AG20443 (cell line): ENCODE data around the gene CCDC59.
"Not testable (repeated sequence)": the region's sequence is repeated elsewhere in the genome, so short reads cannot be mapped to it uniquely, and the experiment has no call there.

Source experiments
- DNase-seq: peaks from one replicate; pipeline ENCODE4 v3.0.0; 2012; ENCODE audit warnings: low spot score, mixed read lengths

CCDC59 gene, protein sequence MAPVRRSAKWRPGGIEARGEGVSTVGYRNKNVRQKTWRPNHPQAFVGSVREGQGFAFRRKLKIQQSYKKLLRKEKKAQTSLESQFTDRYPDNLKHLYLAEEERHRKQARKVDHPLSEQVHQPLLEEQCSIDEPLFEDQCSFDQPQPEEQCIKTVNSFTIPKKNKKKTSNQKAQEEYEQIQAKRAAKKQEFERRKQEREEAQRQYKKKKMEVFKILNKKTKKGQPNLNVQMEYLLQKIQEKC

DNA sequence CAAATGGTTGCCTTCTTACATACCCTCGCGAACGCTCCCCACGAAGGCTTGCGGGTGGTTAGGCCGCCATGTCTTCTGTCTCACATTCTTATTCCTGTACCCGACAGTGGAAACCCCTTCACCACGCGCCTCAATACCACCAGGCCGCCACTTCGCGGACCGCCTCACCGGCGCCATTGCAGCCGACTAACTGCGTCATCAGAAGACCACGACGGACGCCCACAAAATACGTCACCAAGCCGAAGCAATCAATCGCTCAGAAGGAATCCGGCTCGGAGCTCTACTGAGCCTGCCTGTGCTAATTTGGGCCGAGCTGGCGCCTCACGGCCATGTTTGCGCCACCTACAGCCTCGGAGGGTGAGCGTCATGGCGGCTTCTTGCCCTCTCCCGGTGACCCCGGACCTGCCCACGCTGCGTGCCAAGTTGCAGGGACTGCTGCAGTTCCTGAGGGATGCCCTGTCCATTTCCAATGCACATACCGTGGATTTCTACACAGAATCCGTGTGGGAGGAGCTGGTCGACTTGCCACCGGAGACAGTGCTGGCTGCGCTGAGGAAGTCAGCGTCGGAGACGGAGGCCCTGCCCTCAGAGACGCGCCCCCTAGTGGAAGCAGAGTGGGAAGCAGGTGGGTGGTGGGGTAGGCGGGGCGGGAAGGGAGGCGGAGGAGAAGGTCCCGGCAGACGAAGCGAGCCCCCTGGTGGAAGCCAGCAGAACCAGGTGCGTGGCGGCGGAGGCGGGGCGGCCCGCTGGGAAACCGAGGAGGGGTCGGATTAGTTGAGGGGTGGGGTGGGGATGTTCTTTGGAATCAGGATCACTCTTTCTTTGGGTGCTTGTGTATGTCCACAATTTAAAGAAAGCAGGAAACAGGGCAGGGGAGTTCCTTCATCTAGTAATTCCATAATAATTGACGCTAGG lies at the start of gene CCDC59, which contains the start of gene METTL25:
TSS of gene CCDC59 (minus strand) at position 188 of the 915 bp plus-strand sequence. CDS start at position 177, 11 bp downstream.
TSS of gene METTL25 (plus strand) at position 330 of the 915 bp plus-strand sequence. CDS start at position 367, 37 bp downstream.
- peak; percentile 95 for DNase-seq

DNA sequence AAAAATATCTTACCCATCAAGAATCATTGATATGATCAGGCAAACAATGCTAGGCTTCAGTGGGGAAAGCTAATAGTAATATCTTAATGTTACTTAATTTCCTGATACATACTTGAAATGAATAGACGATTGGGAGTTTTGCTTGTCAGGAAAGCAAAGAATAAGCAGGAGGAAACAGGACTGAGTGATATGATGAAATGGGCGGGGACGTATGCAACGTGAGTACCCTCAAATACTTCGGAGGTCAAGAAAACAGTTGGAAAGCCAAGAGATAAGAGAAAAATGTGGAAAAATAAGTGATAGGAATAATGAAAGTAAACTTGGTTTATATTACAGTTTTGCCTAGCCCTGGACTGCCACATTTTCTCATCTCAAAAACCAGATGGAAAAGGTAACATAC lies 49.3 kb upstream of the CCDC59 start:
- DNase-seq, result no peak

DNA sequence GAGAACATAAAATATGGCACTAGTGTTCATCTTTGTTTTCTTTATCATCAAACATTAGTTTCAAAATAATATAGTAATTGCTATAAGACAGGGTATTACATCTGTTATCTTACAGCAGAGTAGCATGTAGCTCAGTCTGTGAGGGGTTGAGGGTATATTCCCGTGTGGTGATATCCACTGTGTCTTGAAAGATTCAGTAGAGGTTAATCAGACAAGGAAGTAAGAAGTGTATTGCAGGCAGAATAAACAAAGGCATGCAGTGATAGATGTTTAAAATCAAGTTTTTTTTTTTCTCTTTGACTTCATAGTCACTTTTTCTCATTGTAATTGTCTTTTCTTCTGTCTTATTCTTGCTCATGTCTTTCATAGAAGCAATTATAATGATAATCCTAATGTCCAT lies 48.5 kb upstream of the CCDC59 start:
- no peak for DNase-seq

DNA sequence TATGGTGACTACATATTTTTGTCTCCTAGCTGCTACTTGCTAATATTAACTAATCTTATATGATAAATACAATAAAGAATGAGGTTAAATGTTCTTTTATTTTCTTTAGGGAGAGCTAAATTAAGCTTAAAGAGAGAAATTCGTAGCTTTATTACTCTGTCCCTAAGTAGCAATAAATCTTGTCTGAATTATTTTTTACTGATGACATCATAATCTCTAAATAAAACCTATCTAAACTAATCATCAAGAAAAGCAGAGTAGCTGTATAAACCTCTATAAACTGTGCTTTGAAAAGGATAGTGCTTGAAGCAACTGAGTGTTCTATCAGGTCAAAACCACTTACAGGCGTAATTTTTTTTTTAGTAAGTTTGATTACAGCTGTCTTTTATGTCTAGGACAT lies 42.6 kb upstream of the CCDC59 start:
- DNase-seq, result no peak

DNA sequence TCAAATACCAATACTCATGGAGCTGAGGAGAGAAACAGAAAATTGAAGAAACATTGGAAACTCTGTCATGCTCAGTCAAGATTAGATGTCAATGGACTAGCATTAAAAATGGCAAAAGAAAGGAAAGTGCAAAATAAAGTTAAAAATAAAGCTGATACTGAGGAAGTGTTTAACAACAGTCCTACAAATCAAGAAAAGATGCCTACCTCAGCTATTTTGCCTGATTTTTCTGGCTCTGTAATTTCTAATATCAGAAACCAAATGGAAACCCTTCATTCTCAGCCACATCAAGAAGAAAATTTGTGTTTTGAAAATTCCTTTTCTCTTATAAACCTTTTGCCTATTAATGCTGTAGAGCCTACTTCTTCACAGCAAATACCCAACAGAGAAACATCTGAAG lies 40.7 kb upstream of the CCDC59 start:
- no peak for DNase-seq

DNA sequence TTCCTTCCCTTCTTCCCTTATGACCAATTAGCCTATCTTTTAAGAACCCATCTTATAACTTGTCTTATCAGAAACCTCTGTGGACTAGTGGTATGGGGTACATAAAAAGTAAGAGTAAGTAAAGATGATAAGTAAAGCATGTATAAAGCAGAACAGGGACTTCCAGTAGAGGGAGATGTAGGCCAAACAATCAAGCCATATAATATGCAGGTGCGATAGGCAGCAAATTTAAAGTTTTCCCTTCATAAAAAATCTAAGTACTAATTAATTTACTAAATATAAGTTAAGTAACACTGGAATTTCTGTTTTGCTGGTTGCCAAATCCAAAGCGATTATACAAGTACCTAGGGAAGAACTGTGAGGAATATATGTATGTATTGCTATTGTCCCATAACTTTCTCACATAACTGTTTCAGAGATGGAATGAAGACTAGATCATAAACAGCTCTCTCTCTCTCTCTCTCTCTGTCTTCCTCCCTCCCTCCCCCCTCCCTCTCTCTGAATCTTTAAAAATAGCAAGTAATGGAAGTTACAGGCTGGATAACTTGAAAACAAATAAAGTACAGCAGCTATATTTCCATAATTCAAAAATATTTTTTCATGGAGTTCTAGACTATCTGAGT lies 25.9 kb upstream of the CCDC59 start:
- peak; percentile 11 for DNase-seq

DNA sequence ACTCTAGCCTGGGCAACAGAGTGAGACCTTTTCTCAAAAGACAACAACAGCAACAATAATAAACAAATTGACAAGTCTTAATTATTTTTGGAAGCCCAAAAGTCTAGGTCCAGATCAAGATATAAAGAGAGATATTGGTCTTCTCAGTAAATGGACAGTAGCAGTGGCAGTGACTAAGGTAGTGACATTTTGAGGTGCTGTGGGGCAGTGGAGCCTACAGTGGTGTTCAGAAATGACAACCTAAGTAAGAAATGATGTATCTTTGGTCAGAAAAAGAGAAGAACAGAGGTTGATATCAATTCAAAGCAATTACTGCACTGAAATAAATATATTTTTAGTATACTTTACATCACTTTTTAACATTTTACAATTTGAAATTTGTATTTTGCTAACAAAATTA lies 20.8 kb upstream of the CCDC59 start:
- no peak for DNase-seq

DNA sequence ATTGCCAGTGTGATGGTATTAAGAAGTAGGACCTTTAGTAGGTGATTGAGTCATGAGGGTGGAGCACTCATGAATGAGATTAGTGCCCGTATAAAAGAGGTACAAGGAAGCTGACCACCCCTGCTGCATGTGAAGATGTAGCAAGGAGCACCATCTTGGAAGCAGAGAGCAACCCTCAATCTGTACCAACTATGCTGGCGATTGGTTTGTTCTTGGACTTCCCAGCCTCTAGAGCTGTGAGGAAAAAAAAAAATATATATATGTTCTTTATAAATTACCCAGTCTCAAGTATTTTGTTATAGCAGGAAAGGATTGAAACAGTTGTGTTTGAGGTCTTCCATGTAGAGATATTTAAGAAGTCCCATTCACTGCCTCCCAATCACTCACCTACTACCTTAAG lies 17.0 kb upstream of the CCDC59 start:
- DNase-seq, result no peak

DNA sequence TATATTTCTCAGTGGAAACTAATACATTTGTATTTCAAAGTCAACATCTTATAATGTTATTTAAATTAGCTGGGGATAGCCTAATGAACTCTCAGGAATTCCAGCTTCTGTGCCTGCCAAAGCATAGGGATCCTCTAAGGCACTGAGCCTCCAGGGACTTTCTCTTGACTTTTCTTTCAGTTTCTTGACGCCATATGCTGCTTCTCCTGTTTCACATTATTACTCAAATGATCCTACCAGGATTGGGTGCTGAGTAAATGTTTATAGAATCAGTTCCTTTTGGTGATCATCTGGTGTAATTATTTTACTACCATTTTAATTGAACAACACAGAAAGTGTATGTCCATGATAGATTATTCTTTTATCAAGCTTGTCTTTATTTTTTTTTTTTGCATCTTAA lies 8.0 kb upstream of the CCDC59 start:
- no peak for DNase-seq

DNA sequence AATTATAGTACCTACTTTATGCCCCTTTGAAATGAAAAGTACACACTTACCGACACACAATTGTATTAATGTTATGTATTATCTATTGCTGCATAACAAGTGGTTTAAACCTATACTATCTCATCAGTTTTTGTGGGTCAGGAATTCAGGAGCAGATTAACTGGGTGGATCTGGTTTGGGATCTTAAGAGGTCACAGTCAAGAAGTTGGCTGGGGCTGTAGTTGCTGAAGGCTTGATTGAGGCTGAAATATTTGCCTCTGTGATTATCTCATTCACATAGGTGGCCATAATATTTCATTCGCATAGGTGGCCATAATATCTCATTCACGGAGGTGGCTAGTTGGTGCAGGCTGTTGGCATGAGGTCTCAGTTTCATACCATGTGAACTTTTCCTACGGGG lies 5.8 kb upstream of the CCDC59 start:
- DNase-seq, result no peak

DNA sequence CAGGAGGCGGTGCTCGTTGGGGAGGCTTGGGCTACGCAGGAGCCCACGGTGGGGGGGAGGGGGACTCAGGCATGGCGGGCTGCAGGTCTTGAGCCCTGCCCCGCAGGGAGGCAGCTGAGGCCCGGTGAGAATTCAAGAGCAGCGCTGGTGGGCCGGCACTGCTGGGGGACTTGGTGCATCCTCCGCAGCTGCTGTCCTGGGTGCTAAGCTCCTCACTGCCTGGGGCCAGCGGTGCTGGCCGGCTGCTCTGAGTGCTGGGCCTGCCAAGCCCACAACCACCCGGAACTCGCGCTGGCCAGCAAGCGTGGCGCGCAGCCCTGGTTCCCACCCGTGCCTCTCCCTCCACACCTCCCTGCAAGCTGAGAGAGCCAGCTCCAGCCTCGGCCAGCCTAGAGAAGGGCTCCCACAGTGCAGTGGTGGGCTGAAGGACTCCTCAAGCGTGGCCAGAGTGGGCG lies 3.3 kb upstream of the CCDC59 start:
- no peak for DNase-seq

DNA sequence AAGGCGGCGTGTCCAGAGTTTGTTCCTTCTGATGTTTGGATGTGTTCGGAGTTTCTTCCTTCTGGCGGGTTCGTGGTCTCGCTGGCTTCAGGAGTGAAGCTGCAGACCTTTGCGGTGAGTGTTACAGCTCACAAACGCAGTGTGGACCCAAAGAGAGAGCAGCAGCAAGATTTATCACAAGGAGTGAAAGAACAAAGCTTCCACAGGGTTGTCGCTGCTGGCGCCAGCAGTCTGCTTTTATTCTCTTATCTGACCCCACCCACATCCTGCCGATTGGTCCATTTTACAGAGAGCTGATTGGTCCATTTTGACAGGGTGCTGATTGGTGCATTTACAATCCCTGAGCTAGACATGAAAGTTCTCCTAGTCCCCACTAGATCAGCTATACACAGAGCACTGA lies 2.6 kb upstream of the CCDC59 start:
- not testable (repeated sequence) for DNase-seq

DNA sequence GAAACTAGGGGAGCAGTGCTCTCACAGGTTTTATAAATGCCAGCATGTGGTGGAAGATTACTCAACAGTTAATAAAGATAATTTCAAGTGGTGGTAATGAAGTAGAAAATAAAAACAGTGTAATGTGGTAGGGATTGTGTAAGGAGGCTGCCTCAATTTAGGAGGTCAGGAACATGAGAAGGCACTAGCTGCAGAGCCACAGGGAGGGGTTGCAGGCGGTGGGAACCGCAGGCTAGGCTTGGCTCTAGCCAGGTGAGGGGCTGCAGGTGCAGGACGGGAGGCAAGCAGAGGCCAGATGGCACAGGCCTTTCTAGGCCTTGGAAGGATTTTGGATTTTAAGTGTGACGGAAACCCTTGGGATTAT lies 910 bp upstream of the CCDC59 start:
- peak; percentile 21 for DNase-seq

DNA sequence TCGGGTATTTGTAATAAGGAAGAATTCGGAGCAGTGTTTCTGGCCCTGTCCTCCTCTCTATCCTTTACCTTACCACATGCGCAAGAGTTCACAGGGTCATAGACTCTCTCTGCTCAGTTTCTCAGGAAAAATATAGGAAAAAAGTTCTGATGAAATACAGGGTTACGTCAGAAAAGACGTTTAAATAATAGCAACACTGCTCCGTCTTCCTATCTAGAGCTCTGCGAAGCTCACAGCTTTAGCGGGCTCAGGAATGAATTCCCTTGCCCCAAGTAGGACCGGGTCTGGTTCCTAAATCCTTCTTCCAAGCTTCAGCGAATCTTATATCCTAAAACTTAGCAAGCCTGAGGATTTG lies 365 bp downstream of the CCDC59 start:
- DNase-seq, result no peak

DNA sequence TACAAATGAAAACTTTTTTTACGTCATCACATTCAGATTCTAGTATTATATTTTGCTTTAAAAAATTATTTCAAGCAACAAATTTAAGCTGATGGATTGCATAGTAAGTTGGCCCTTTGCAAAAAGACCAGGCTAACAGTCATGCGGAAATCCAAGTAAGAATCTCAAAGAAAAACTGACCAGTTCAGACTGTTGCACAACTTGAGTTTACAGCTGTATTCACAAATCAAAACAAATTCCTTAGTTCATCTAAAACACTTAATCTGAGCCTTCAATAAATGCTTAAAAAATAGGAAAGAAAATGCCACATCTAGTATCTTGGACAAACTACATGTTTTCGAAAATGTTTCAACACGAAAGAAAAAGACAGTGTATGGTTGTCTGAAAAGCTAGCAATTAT lies 847 bp downstream of the CCDC59 start:
- DNase-seq, result no peak

DNA sequence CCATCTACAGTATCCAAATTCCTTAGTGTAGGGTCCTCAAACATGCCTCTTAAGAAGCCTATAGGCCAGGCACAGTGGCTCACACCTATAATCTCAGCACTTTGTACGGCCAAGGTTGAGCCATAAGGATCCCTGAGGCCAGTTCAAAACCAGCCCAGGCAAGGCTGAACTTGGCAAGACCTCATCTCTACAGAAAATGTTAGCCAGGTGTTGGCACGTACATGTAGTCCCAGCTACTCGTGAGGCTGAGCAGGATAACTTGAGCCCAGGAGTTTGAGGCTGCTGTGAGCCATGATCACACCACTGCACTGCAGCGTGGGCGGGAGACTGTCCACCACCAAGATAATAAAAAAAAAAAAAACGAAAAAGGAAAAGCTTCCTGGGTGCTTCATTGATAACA lies 6.8 kb downstream of the CCDC59 start:
- no peak for DNase-seq

DNA sequence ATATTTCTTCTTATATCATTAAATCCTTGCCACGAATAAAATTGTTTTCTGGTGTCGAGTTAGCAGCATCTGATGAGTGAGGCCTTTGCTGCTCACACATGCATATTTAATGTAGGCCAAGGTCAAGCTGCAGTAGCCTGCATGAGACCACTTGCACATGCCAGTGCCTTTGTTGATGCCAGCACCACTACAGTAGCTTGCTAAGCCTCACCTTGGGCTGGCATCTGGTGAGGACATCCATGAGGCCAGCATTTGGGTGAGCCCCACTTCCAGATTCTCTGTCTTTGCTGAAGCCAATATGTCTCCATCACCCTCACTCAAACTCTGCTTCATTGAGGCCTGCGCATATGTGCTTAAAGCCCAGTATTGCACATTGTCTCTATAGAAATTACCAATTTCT lies 8.0 kb downstream of the CCDC59 start:
- no peak for DNase-seq

DNA sequence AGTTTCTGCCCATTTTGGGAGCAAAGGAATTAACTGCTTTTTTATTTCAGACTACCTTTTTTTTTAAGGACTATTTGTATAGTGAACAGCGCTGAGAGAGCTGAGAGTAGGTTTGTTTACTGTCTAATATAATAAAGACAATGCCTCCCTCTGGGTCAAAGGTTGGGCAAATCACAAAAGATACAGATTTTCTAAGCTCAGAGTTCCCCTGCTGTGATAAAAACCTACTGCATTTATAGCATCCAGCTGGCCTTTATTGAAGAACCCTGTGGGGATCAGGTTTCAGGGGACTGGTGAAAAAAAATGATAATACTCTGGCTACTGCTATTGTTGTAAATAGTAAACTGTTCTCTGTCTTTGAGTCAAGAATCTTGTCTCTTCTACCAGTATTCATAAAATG lies 28.7 kb downstream of the CCDC59 start:
- DNase-seq, result no peak

DNA sequence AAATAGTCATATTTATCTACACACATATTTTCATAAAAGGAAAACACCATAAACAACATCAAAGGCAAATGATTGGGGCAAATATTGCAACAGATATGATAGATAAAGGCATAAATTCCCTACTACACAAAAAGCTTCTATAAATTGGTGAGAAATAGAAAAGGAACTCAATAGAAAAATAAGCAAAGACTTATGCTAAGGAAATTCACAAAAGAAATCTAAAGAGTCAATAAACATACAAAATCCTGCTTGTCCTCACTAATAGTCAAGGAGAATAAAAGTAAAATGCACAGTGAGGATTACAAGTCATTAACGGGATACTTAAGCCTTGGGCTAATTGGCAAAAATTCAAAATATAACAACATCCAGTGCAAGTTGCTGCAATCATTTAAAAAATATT lies 30.3 kb downstream of the CCDC59 start:
- no peak for DNase-seq

DNA sequence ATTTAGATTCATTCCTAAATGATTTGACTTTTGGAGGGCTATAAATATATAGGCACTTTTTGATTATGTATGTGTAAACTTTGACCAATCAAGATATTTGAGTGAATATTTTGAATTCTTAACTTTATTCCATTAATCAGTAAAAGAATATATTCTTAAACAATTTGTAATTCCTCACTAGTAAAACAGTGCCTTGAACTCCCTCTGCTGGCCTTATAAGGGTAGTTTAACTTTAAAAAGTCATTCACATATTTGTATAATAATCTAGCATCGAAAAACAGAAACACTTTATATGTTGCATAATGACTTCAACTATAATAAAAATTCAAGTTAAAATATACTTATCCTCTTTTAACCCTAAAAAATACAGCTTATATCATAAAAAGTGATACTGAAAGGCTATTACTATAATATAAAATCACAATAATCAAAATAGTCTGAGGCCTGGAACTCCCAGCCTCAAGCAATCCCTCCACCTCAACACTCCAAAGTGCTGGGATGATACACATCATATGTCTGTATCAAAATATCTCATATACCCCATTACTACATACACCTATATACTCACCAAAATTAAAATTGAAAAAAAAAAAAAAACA lies 31.2 kb downstream of the CCDC59 start:
- peak; percentile 22 for DNase-seq

DNA sequence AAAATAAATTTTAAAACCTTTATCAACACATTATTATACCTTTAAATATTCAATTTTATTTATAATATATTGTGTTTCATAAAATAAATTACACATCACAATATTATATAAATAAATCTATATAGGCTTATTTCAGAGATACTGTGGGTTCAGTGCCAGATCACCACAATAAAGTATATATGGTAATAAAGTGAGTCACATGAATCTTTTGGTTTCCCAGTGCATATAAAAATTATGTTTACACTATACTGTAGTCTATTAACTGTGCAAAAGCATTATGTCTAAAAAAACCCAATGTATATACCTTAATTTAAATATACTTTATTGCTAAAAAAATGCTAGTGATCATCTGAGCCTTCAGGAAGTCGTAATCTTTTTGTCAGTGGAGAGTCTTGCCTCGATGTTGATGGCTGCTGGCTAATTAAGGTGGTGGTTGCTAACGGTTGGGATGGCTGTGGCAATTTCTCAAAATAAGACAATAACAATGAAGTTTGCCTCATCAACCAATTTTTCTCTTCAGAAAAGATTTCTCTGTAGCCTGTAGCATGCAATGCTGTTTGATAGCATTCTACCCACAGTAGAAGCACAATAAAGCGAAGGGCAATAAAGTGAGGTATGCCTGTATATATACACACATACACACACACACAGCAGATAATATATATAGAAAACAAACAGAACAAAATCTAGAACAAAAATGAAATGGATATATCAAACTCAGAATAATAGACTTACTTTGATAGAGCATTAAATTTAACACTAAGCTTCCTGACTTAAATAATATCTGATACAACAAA lies 32.4 kb downstream of the CCDC59 start:
- no peak for DNase-seq

DNA sequence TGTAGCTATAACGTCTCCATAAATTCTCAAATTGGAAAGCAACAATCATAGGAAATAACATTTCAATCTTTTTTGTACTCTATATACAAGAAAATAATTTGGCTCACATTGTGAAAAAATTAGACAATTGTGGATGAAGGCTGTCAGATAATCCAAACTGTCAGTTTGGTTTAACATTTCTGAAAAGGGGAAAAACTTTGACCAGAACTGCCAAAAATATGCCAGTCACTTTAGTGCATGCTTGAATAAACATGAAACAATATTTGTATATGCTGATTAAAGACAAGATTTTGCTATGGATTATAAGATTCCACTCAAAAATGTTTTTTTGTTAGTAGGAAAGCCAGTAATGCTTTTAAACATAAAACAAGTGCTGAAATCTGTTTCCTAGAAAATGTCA lies 38.9 kb downstream of the CCDC59 start:
- no peak for DNase-seq
